Measurements from ENCODE around the gene ABCA3. TPM values are rescaled to one million over a fixed set of nuclear protein-coding genes. Genes with fewer than 3 reads are reported as not detected.
"Not testable (repeated sequence)": the region's sequence is repeated elsewhere in the genome, so short reads cannot be mapped to it uniquely, and the experiment has no call there.

ABCA3 gene
- total RNA-seq, 4 donors from 2014 or later, result 3.4 to 8.6 (median 3.7) TPM

DNA sequence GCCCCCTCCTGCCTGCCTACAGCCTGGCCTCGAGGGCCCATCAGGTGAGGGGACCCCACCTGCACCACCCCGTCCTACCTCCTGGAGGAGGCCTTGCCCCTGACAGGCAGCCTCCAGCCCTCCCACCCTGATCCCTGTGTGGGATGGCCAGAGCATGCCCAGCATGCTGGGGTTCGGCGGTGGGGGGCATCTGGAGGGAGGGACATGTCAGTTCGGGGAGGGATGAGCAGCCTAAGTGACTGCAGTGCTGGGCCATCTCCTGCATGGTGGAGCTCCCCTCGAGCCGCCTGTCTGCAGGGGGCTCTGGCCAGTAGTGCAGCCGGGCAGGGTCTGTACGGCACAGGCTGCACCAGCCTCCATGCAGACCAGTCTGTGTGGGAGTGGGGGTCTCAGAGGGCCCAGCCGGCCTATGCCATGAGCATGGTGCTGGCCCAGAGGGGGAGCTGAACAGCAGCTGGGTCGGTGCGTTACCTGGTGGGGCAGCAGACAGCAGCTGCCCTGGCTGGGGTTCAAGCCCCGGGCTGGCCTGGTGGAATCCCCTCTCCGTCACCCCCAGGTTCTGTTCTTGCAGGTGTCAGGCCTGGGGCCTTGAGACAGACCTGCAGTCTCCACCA is 68.6 kb downstream of the ABCA3 start:
- H3K27me3 ChIP-seq, result no peaks in the 10 kb centered on the region
- WGBS, 2 donors (ENCODE audit: low coverage in 1 of 2), result 100% methylated on average over 6 of the region's 14 CpGs; no CpG with 5 or more reads in 1 of the 2 donors
- H3K4me3 ChIP-seq, result no peak overlapping the region
- intact Hi-C loops (cut with DNase I; ENCODE audit: low total_unique reads) (no loop called here), in situ Hi-C loops (cut with MboI; ENCODE audit: low pct_ligation_motif_present in 1 of 4, low pct_unique_long_range_greater_than_20kb in 1 of 4, low sequenced_read_pairs in 3 of 4) (no loop called here)
- H3K27ac ChIP-seq, result no peak overlapping the region
- no peaks in the 10 kb centered on the region for H3K9me3 ChIP-seq
- no peak for DNase-seq
- no peak for TF ChIP-seq EP300 (IDR thresholded peaks at IDR 0.05; ENCODE audit: low read depth)
- no peak for TF ChIP-seq CTCF (IDR thresholded peaks at IDR 0.05)
- no peak for TF ChIP-seq POLR2AphosphoS5 (IDR thresholded peaks at IDR 0.05)
- no peak for TF ChIP-seq POLR2A (IDR thresholded peaks at IDR 0.05)
- H3K36me3 ChIP-seq, result no peaks in the 10 kb centered on the region
- H3K4me1 ChIP-seq, result peaks cover 11 to 18% (median 13%) of the 10 kb centered on the region in 4 donors

DNA sequence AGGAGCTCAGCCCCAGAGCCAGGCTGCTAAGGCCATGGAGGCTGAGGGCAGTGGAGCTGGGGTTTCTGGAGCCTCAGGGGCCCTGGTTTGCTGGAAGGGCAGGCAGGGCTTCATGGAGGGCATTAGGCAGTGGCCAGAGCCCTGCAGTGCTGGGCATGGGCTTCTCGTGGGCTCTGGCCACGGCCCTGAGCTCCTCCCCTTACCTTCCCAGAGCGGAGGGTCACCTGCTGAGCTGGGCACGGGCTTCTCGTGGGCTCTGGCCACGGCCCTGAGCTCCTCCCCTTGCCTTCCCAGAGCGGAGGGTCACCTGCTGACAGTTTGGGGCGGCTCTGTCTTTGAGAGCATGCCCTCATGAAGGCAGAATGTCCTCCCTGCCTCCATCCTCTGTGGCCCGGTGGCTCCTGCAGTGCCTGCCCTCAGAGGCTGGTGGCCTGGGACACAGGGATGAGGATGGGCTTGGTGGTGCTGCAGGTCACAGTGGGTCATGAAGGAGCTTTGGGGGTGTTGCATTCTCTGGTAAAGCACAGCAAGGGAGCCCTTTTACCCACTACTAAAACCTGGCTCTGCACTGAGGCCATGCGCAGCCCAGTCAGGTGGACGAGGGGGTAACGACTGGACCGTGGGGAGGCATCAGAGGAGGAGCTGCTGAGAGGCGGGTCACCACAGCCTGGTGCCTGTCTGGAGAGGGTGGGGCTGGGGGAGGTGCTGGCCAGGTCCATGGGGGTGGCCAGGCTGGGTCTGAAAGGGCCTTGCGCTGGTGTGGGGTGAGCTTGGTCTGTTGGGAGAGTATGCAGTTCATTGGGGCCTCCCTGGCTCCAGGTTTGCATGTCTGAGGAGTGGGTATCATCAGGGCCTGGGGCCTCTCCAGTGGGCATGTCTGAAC is 69.7 kb downstream of the ABCA3 start:
- 87% methylated on average over 15 of the region's 15 CpGs; no CpG with 5 or more reads in 1 of the 2 donors for WGBS, 2 donors (ENCODE audit: low coverage in 1 of 2)
- Histone ChIP-seq H3K4me1 (peaks cover 17 to 24% (median 22%) of the 10 kb centered on the region in 4 donors), H3K36me3 (no peaks in the 10 kb centered on the region), H3K27ac (no peak overlapping the region), H3K9me3 (no peaks in the 10 kb centered on the region), H3K4me3 (no peak overlapping the region), H3K27me3 (no peaks in the 10 kb centered on the region)
- intact Hi-C loops (cut with DNase I; ENCODE audit: low total_unique reads) (no loop called here), in situ Hi-C loops (cut with MboI; ENCODE audit: low pct_ligation_motif_present in 1 of 4, low pct_unique_long_range_greater_than_20kb in 1 of 4, low sequenced_read_pairs in 3 of 4) (no loop called here)
- DNase-seq, result no peak
- TF ChIP-seq CTCF (IDR thresholded peaks at IDR 0.05) (no peak), POLR2AphosphoS5 (IDR thresholded peaks at IDR 0.05) (no peak), POLR2A (IDR thresholded peaks at IDR 0.05) (no peak), EP300 (IDR thresholded peaks at IDR 0.05; ENCODE audit: low read depth) (no peak)

DNA sequence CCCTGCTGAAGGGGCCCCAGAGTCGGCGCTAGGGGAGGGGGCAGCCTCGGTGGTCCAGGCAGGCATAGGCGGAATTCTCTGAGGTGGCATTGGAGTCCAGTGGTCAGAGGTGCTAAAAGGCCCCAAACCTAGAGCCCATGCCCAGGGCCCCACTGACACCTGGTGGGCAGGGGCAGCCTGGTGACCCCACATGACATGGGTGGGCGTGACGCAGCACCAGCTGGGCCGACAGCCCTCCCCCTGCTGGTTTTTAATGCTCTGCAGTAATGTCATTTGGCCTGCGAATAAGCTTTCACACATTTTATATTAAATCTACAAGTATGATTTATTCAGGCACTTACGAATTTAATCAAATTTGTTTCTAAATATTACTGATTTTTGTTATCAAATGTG is 70.5 kb downstream of the ABCA3 start:
- TF ChIP-seq EP300 (IDR thresholded peaks at IDR 0.05; ENCODE audit: low read depth), result no peak
- Histone ChIP-seq H3K9me3 (no peaks in the 10 kb centered on the region), H3K4me3 (no peak overlapping the region), H3K4me1 (peaks cover 17 to 32% (median 25%) of the 10 kb centered on the region in 4 donors), H3K36me3 (no peaks in the 10 kb centered on the region), H3K27me3 (no peaks in the 10 kb centered on the region), H3K27ac (no peak overlapping the region)
- in situ Hi-C loops (cut with MboI; ENCODE audit: low pct_ligation_motif_present in 1 of 4, low pct_unique_long_range_greater_than_20kb in 1 of 4, low sequenced_read_pairs in 3 of 4), result no loop called here
- intact Hi-C loops (cut with DNase I; ENCODE audit: low total_unique reads), result no loop called here
- no peak for DNase-seq
- WGBS, 2 donors (ENCODE audit: low coverage in 1 of 2), result 83 to 100% methylated on average over 1 to 9 of the region's 9 CpGs

- Histone ChIP-seq H3K4me1 (peaks cover 17 to 35% (median 28%) of the 10 kb centered on the region in 4 donors), H3K27me3 (no peaks in the 10 kb centered on the region), H3K27ac (peak within 1 kb of the TSS; percentile 90 to 99 (median 96)), H3K36me3 (peaks cover 0 to 9% (median 3%) of the 10 kb centered on the region in 4 donors), H3K9me3 (no peaks in the 10 kb centered on the region), H3K4me3 (peak within 1 kb of the TSS; percentile 62 to 97 (median 78))
- peak; percentile 97 for DNase-seq
- intact Hi-C loops (cut with DNase I; ENCODE audit: low total_unique reads), result loop anchor here (1.0 to 5.0 kb wide), 2 partner anchors 37 to 714 kb away; partner anchors contain the start of gene PKMYT1
- 1% methylated on average over 40 of the region's 88 CpGs; no CpG with 5 or more reads in 1 of the 2 donors for WGBS, 2 donors (ENCODE audit: low coverage in 1 of 2)
- TF ChIP-seq CTCF (IDR thresholded peaks at IDR 0.05), result no peak
- TF ChIP-seq EP300 (IDR thresholded peaks at IDR 0.05; ENCODE audit: low read depth), result peak; percentile 2
- TF ChIP-seq POLR2AphosphoS5 (IDR thresholded peaks at IDR 0.05), result peak; percentile 99 to 100 (median 99)
- peak; percentile 99 for TF ChIP-seq POLR2A (IDR thresholded peaks at IDR 0.05)
- in situ Hi-C loops (cut with MboI; ENCODE audit: low pct_ligation_motif_present in 1 of 4, low pct_unique_long_range_greater_than_20kb in 1 of 4, low sequenced_read_pairs in 3 of 4), result no loop called here
Measured at GRCh38 chr16:2267913-2268666, 72.4 kb downstream of the ABCA3 start, which contains the start of gene RNPS1. TSS of gene RNPS1 (minus strand) at chr16:2268126. CDS start at chr16:2264643, 3,483 bp downstream.

DNA sequence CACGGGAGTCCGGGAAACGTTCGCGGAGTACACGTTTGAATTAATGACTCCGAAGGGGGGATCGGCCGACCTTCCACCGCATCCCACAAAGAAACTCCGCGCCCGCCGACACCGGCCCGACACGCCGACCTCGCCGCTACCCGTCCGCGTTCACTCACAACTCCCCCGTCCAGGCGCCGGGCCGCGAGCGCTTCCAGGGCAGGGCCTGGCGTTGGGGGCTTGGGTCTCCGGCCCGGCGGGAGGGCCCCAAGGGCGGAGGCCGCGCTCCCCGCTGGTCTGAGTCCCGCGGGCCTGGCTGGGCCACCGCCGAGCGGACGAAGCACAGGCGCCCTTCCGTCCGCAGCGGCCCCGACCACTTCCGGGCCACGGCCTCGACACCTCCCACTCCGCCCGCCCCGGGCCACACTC is 73.0 kb downstream of the ABCA3 start:
- H3K27me3 ChIP-seq; H3K9me3 ChIP-seq; DNase-seq; in situ Hi-C loops (cut with MboI; ENCODE audit: low pct_ligation_motif_present in 1 of 4, low pct_unique_long_range_greater_than_20kb in 1 of 4, low sequenced_read_pairs in 3 of 4): not testable (repeated sequence)
- WGBS, 2 donors (ENCODE audit: low coverage in 1 of 2), result 0% methylated on average over 33 of the region's 54 CpGs; no CpG with 5 or more reads in 1 of the 2 donors
- peaks cover 0 to 14% (median 6%) of the 10 kb centered on the region in 4 donors for H3K36me3 ChIP-seq
- peaks cover 17 to 35% (median 28%) of the 10 kb centered on the region in 4 donors for H3K4me1 ChIP-seq
- peak overlapping the region; percentile 33 to 97 (median 66) for H3K4me3 ChIP-seq
- intact Hi-C loops (cut with DNase I; ENCODE audit: low total_unique reads), result loop anchor here (5.0 kb wide), 1 partner anchor 715 kb away; the partner anchor contains the start of gene PKMYT1
- H3K27ac ChIP-seq, result peak overlapping the region; percentile 90 to 99 (median 96)

- DNase-seq; H3K9me3 ChIP-seq; in situ Hi-C loops (cut with MboI; ENCODE audit: low pct_ligation_motif_present in 1 of 4, low pct_unique_long_range_greater_than_20kb in 1 of 4, low sequenced_read_pairs in 3 of 4); H3K27me3 ChIP-seq: not testable (repeated sequence)
- Histone ChIP-seq H3K36me3 (peaks cover 0 to 20% (median 9%) of the 10 kb centered on the region in 4 donors), H3K4me3 (peak overlapping the region in 3 of 4 donors; percentile 62 to 97 (median 71)), H3K4me1 (peaks cover 17 to 35% (median 28%) of the 10 kb centered on the region in 4 donors), H3K27ac (peak overlapping the region; percentile 90 to 99 (median 96))
- 0 to 4% methylated on average over 2 to 9 of the region's 12 CpGs for WGBS, 2 donors (ENCODE audit: low coverage in 1 of 2)
- intact Hi-C loops (cut with DNase I; ENCODE audit: low total_unique reads), result loop anchor here (5.0 kb wide), 1 partner anchor 715 kb away; the partner anchor contains the start of gene PKMYT1
Measured at GRCh38 chr16:2266887-2267286, 73.6 kb downstream of the ABCA3 start.
